Gastroesophageal sphincter (tissue), 4 donors: ENCODE measurements around the gene HM13. TPM values are rescaled to one million over a fixed set of nuclear protein-coding genes. Genes with fewer than 3 reads are reported as not detected.

Experiments
- ATAC-seq: fragments of 150-250 bp; one replicate; pipeline ENCODE4 v1.9.1; 2016; ENCODE audit warnings: mild to moderate bottlenecking, moderate library complexity
- H3K27ac ChIP-seq, 4 donors: fragments of 200-600 bp; sonication (generic) in 3 of 4; 1 replicate in 3 of 4; 2 replicates in 1 of 4; pipeline ENCODE4 v1.5.1; 2016 to 2019
- H3K27me3 ChIP-seq: fragments of 200-600 bp; sonication (generic); one replicate; pipeline ENCODE4 v1.5.1; 2019
- H3K36me3 ChIP-seq, 2 donors: fragments of 200-600 bp; sonication (generic); one replicate each; pipeline ENCODE4 v1.5.1; 2019; ENCODE audit warnings: control low read depth in 1 of 2
- H3K4me1 ChIP-seq, 3 donors: fragments of 200-600 bp; sonication (generic); 1 replicate in 2 of 3; 2 replicates in 1 of 3; pipeline ENCODE4 v1.5.1; 2016 to 2019; ENCODE audit warnings: control low read depth in 2 of 3
- H3K4me3 ChIP-seq, 2 donors: fragments of 200-600 bp; sonication (generic); one replicate each; pipeline ENCODE4 v1.5.1; 2019; ENCODE audit warnings: mild to moderate bottlenecking in 1 of 2, moderate library complexity in 1 of 2
- H3K9me3 ChIP-seq, 3 donors: fragments of 200-600 bp; sonication (generic); one replicate each; pipeline ENCODE4 v1.5.1; 2017 to 2019; ENCODE audit warnings: control low read depth in 2 of 3
- CTCF ChIP-seq, 4 experiments: fragments of 200-600 bp in 2 of 4; fragments of 450-650 bp in 2 of 4; sonication (generic) in 1 of 4; IDR thresholded peaks; one replicate each; pipeline ENCODE4 v1.5.1; 2017 to 2019; ENCODE audit warnings: antibody characterized with exemption in 4 of 4, mild to moderate bottlenecking in 2 of 4, moderate library complexity in 2 of 4
- EP300 ChIP-seq: sonication (generic); formaldehyde crosslinking; IDR thresholded peaks from one replicate; pipeline ENCODE4 v1.6.1; 2017; ENCODE audit warnings: antibody characterized with exemption, mild to moderate bottlenecking
- POLR2A ChIP-seq, 2 donors: fragments of 450-650 bp; IDR thresholded peaks; one replicate each; pipeline ENCODE4 v1.6.1; 2017; ENCODE audit warnings: antibody characterized with exemption in 2 of 2, mild to moderate bottlenecking in 2 of 2, moderate library complexity in 1 of 2
- POLR2AphosphoS5 ChIP-seq: sonication (generic); formaldehyde crosslinking; IDR thresholded peaks from one replicate; pipeline ENCODE4 v1.6.1; 2017; ENCODE audit warnings: antibody characterized with exemption
- WGBS, 2 donors: methylation state at CpG; one replicate each; pipeline ENCODE4 v1.1.5; 2018; ENCODE audit warnings: low coverage in 1 of 2; 5-methylcytosine and 5-hydroxymethylcytosine counted together
- total RNA-seq, 4 donors: library from RNA; depleted of rRNA; stranded (reverse); fragments of >200 nt; gene quantifications; one replicate each; pipeline ENCODE4 v1.1.0, GENCODE V29; 2016

The HM13 gene
- total RNA-seq, 4 donors from 2014 or later: 39.1 to 55.9 (median 44.8) TPM

GRCh38 chr20:31580706-31581105 is 66.5 kb downstream of the HM13 start:
- H3K4me3 ChIP-seq: no peak overlapping the region
- no peak overlapping the region for H3K27ac ChIP-seq
- no peaks in the 10 kb centered on the region for H3K36me3 ChIP-seq
- H3K9me3 ChIP-seq: no peaks in the 10 kb centered on the region
- 68 to 74% methylated on average over 6 to 7 of the region's 7 CpGs for WGBS, 2 donors
- ATAC-seq: no peak
- no peaks in the 10 kb centered on the region for H3K4me1 ChIP-seq
- H3K27me3 ChIP-seq: no peaks in the 10 kb centered on the region
- TF ChIP-seq CTCF (IDR thresholded peaks at IDR 0.05) (no peak), EP300 (no peak), POLR2AphosphoS5 (no peak), POLR2A (IDR thresholded peaks at IDR 0.05) (no peak)

- Histone ChIP-seq H3K9me3 (no peaks in the 10 kb centered on the region), H3K27ac (no peak overlapping the region), H3K27me3 (no peaks in the 10 kb centered on the region), H3K4me1 (no peaks in the 10 kb centered on the region), H3K4me3 (no peak overlapping the region), H3K36me3 (no peaks in the 10 kb centered on the region)
- ATAC-seq: no peak
- WGBS, 2 donors: 60 to 70% methylated on average over 1 to 5 of the region's 13 CpGs
- TF ChIP-seq CTCF (IDR thresholded peaks at IDR 0.05) (no peak), EP300 (no peak), POLR2A (IDR thresholded peaks at IDR 0.05) (no peak), POLR2AphosphoS5 (no peak)
Observed at GRCh38 chr20:31581391-31581790, 67.1 kb downstream of the HM13 start.

- H3K4me1 ChIP-seq: peaks cover 0 to 19% (median 0%) of the 10 kb centered on the region in 3 donors
- no peaks in the 10 kb centered on the region for H3K9me3 ChIP-seq
- WGBS, 2 donors: 9 to 11% methylated on average over 10 to 15 of the region's 76 CpGs
- peak overlapping the region; percentile 32 to 67 for H3K4me3 ChIP-seq
- H3K27me3 ChIP-seq: no peaks in the 10 kb centered on the region
- H3K36me3 ChIP-seq: no peaks in the 10 kb centered on the region
- H3K27ac ChIP-seq: peak overlapping the region; percentile 30 to 90 (median 84)
- peak in 1 of 2 donors; percentile 42 for TF ChIP-seq POLR2A (IDR thresholded peaks at IDR 0.05)
- no peak for TF ChIP-seq EP300
- TF ChIP-seq POLR2AphosphoS5: peak; percentile 10
- no peak for TF ChIP-seq CTCF (IDR thresholded peaks at IDR 0.05)
- peak; percentile 87 for ATAC-seq
Observed at GRCh38 chr20:31587545-31588389, 73.5 kb downstream of the HM13 start.

GRCh38 chr20:31590717-31591225 is 76.5 kb downstream of the HM13 start:
- 74 to 92% methylated on average over 4 to 6 of the region's 7 CpGs for WGBS, 2 donors
- Histone ChIP-seq H3K27ac (peak overlapping the region in 3 of 4 donors; percentile 13 to 39 (median 29)), H3K36me3 (no peaks in the 10 kb centered on the region), H3K4me3 (no peak overlapping the region), H3K27me3 (no peaks in the 10 kb centered on the region), H3K9me3 (no peaks in the 10 kb centered on the region), H3K4me1 (peaks cover 0 to 35% (median 0%) of the 10 kb centered on the region in 3 donors)
- TF ChIP-seq EP300: no peak
- TF ChIP-seq CTCF (IDR thresholded peaks at IDR 0.05): no peak
- no peak for TF ChIP-seq POLR2AphosphoS5
- TF ChIP-seq POLR2A (IDR thresholded peaks at IDR 0.05): no peak
- no peak for ATAC-seq
